Muscle layer of duodenum (tissue), 2 donors: ENCODE data around the gene KIAA1549.
"Not testable (repeated sequence)": the region's sequence is repeated elsewhere in the genome, so short reads cannot be mapped to it uniquely, and the experiment has no call there.

Experiments used
- H3K27ac ChIP-seq: one replicate; pipeline ENCODE4 v1.7.0; 2013; ENCODE audit warnings: mild to moderate bottlenecking, low read length
- H3K27me3 ChIP-seq: one replicate; pipeline ENCODE4 v1.7.0; 2013; ENCODE audit warnings: low read depth, mild to moderate bottlenecking, control low read depth, low read length
- H3K36me3 ChIP-seq, 2 donors: one replicate each; pipeline ENCODE4 v1.7.0; 2013; ENCODE audit warnings: low read length in 2 of 2, control low read depth in 1 of 2, mild to moderate bottlenecking in 1 of 2; ENCODE audit not compliant: insufficient read depth in 2 of 2, control insufficient read depth in 1 of 2
- H3K4me1 ChIP-seq, 2 donors: one replicate each; pipeline ENCODE4 v1.7.0; 2013; ENCODE audit warnings: low read length in 2 of 2, mild to moderate bottlenecking in 2 of 2, control low read depth in 1 of 2, moderate library complexity in 1 of 2; ENCODE audit not compliant: insufficient read depth in 2 of 2, control insufficient read depth in 1 of 2
- H3K4me3 ChIP-seq, 2 donors: one replicate each; pipeline ENCODE4 v1.7.0; 2013; ENCODE audit warnings: low read length in 2 of 2, low read depth in 1 of 2, mild to moderate bottlenecking in 1 of 2
- H3K9me3 ChIP-seq, 2 donors: one replicate each; pipeline ENCODE4 v1.7.0; 2013; ENCODE audit warnings: low read length in 2 of 2, control low read depth in 1 of 2, mild to moderate bottlenecking in 1 of 2; ENCODE audit not compliant: control insufficient read depth in 1 of 2
- donor health status: healthy.

Gene KIAA1549

DNA sequence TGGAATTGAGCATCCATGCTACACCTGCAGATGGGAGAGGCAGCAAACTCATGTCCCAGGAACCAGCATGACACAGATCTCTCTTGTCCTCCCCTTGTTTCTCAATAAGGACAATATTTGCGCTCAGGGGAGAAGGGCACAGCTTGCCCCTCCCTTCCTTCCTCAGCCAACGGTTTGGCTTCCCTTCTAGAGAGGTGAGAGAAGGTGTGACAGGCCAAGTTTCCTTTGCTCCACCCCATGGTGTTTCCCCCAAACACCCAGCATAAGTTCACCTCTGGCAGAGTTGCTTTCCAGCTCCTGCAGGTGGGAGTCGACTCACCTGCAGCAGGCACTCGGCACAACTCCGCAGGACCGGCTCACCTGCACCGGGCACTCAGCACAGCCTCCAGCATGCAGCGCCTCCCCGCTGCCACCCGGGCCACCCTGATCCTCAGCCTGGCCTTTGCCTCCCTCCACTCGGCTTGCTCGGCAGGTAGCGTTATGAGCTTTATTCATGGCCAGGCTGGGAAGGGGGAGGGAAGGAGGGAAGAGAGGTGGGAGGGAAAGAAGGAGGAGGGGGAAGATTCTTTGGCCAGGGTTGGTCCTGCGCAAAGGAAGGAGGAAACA lies 183.4 kb downstream of the KIAA1549 start, which contains the start of the genes ATP6V0A4 and TMEM213:
Gene ATP6V0A4, minus strand, starts transcription at position 482 of the 606 bp plus-strand sequence. CDS start 26,949 bp downstream, outside the sequence.
Gene TMEM213, plus strand, starts transcription at position 280 of the 606 bp plus-strand sequence. Its CDS starts 111 bp downstream, at position 391.
- no peaks in the 10 kb centered on the region for H3K36me3 ChIP-seq

DNA sequence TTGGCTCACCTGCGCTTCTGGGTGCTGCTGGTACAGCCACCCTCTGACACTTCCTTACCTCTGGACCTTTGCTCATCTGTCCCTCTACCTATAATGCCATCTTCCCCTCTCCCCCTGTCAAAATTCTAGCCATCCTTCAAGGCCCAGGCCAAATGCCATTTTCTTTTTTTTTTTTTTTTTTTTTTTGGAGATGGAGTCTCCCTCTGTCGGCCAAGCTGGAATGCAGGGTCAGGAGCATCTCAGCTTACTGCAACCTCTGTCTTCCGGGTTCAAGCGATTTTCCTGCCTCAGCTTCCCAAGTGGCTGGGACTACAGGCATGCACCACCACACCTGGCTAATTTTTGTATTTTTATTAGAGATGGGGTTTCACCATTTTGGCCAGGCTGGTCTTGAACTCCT lies 184.1 kb downstream of the KIAA1549 start:
- H3K4me1 ChIP-seq, H3K36me3 ChIP-seq, H3K9me3 ChIP-seq, H3K27me3 ChIP-seq, H3K27ac ChIP-seq, H3K4me3 ChIP-seq: not testable (repeated sequence)

More for the DNA sequence above, 183.4 kb downstream of the KIAA1549 start, which contains the start of the genes ATP6V0A4 and TMEM213:
- Histone ChIP-seq H3K4me1 (no peaks in the 10 kb centered on the region), H3K4me3 (no peak within 1 kb of the TSS), H3K9me3 (no peaks in the 10 kb centered on the region), H3K27me3 (no peaks in the 10 kb centered on the region), H3K27ac (no peak within 1 kb of the TSS)

DNA sequence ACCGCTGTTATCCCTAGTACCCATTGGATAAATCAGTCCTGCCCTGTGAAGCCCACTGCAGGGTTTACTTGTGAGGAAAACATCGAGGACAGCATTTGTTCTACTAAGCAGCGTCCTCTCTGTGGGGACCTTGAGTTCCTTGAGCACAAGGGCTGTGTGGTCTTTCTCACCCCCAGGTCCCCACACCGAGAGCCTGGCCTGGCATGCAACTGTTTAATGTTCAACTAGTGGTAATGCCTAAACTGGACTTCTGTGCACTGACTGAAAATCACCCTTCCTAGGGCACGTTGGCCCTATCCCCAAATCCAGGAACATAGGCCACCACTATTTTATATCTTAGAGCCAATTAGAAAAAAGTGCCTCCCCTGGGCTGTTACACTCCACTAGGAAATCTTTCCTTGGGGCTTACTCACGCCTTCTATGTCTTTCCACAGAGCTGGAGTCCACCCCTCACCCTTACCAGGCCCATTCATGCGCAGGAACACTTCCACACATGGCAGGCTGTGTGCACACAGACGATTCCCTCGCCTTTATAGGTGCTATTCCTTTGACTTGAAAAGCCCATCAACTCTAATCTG lies 185.1 kb downstream of the KIAA1549 start:
- Histone ChIP-seq H3K4me3 (no peak overlapping the region), H3K27me3 (no peaks in the 10 kb centered on the region), H3K27ac (no peak overlapping the region), H3K4me1 (no peaks in the 10 kb centered on the region), H3K9me3 (no peaks in the 10 kb centered on the region), H3K36me3 (no peaks in the 10 kb centered on the region)

DNA sequence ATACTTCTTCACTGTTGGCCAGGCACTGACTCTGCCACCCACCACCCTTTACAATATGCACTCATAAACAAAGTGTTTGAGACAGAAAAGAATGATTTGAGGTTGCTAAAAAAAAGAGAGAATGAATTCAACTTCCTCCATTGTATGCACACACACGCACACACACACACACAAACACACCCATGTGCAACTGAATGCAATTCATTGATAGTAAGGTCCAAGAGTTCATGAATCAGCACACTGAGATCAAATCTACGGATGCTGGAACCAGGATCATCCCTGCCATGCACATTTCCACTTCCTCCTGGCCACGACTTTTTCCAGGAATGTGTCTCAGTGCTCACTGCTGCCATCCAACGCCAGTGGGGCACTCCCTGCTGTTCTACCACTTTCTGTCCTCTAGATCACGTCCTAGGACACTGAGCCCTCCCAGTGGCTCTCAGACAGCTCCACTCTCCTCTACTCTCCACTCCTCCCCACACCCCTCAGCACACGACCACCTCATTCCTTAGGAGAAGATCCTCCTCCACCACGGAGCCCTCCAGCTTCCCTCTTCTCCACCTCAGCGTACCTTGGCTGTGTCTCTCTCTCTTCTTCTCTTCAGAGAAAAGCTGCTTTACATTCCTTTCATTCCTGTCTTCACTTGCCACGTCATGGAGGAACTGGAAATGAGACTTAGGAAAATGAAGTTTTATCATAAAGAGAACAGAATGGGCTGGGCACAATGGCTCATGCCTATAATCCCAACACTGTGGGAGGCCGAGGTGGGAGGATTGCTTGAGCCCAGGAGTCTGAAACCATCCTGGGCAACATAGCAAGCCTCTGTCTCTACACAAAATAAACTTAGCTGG lies 195.4 kb downstream of the KIAA1549 start:
- Histone ChIP-seq H3K4me3 (no peak overlapping the region), H3K9me3 (peaks cover 0 to 3% of the 10 kb centered on the region in 2 donors), H3K27me3 (no peaks in the 10 kb centered on the region), H3K4me1 (no peaks in the 10 kb centered on the region), H3K36me3 (no peaks in the 10 kb centered on the region), H3K27ac (no peak overlapping the region)

- no peak overlapping the region for H3K27ac ChIP-seq
Measured at GRCh38 chr7:138784692-138785091, 196.5 kb downstream of the KIAA1549 start.

More at GRCh38 chr7:138784692-138785091, 196.5 kb downstream of the KIAA1549 start:
- Histone ChIP-seq H3K27me3 (no peaks in the 10 kb centered on the region), H3K4me3 (no peak overlapping the region), H3K36me3 (no peaks in the 10 kb centered on the region), H3K4me1 (no peaks in the 10 kb centered on the region), H3K9me3 (peaks cover 3% of the 10 kb centered on the region in 2 donors)
